ENCODE measurements around the gene EIF4E1B.

DNA sequence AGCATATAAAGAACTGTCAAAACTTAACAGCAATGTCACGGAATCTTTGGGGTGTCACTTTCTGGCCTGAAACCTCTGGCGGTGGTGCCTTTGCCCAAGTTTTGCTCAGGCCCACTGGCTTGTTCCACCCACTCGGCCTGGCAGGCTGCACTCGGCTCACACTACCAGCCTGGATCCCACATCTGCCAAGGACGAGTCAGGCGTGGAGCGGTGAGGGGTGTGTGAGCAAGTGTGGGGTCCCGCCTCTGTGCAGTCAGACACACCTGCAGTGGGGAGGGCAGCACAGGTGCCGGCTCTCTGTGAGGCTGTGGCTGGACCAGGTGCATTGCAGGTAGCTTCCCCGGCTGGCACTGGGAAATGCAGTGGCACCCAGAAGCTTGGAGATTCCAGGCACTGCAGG, 56.8 kb downstream of the EIF4E1B start:
- TF ChIP-seq EZH2phosphoT487 (IDR thresholded peaks at IDR 0.05; ENCODE audit: insufficient read depth, low read depth) (no peak), EZH2 (IDR thresholded peaks at IDR 0.05; ENCODE audit: insufficient read depth, poor library complexity, severe bottlenecking) (no peak)

Data from GM23248 (cell line).